ENCODE data around the gene ERG28.

Gene ERG28

DNA sequence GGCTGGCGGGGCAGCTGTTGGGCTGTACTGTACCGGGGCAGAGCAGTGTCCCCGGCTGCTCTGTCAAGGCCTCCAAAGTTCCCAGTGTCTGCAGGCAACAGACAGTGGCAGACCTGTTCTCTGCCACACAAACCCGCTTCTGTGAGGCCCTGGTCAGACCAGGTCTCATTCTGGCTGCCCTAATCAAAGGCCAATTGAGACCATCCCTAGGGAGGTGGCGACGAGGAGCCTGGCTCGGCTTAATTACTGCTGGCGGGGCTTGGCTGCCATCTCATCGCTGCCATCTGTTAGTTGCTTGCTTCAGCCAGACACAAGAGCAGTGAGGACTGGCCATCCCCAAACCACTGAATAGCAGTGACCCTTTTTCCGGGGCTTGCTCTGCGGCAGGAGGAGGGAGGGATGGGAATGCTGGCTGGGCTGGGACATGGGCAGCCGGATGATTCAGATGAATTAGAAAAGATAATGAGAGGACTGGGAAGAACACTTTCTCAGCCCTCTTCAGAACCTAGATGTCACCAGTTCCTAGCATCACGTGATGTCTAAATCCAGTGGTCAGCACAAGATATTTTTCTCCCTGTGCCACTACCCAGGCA lies 24.5 kb downstream of the ERG28 start:
- TF ChIP-seq CTCF (IDR thresholded peaks at IDR 0.05) (no peak), ZFX (IDR thresholded peaks at IDR 0.05; ENCODE audit: borderline replicate concordance) (no peak)
- no peak overlapping the region for H3K27ac ChIP-seq

DNA sequence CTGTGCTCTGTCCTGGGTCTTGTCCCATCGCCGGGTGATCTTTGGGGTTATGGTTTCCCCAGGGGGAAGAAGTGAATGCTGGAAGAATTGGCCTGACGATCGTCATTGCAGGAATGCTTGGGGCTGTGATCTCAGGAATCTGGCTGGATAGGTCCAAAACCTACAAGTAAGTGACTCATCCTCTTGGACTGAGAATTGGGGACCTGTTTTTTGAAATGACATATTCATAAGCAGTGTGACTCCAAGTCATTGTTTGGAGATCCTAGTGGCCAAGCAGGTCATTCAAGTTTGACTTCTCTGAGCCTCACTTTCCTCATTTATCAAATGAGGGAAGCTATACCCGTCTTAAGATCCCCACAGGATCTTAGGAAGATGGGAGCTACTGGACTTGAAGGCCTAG lies 25.8 kb downstream of the ERG28 start:
- TF ChIP-seq CTCF (IDR thresholded peaks at IDR 0.05) = no peak
- TF ChIP-seq ZFX (IDR thresholded peaks at IDR 0.05; ENCODE audit: borderline replicate concordance) = no peak
- H3K27ac ChIP-seq = no peak overlapping the region

GRCh38 chr14:75631453-75631831 lies 29.2 kb downstream of the ERG28 start:
- no peak for TF ChIP-seq ZFX (IDR thresholded peaks at IDR 0.05; ENCODE audit: borderline replicate concordance)
- no peak for TF ChIP-seq CTCF (IDR thresholded peaks at IDR 0.05)
- H3K27ac ChIP-seq = no peak overlapping the region

DNA sequence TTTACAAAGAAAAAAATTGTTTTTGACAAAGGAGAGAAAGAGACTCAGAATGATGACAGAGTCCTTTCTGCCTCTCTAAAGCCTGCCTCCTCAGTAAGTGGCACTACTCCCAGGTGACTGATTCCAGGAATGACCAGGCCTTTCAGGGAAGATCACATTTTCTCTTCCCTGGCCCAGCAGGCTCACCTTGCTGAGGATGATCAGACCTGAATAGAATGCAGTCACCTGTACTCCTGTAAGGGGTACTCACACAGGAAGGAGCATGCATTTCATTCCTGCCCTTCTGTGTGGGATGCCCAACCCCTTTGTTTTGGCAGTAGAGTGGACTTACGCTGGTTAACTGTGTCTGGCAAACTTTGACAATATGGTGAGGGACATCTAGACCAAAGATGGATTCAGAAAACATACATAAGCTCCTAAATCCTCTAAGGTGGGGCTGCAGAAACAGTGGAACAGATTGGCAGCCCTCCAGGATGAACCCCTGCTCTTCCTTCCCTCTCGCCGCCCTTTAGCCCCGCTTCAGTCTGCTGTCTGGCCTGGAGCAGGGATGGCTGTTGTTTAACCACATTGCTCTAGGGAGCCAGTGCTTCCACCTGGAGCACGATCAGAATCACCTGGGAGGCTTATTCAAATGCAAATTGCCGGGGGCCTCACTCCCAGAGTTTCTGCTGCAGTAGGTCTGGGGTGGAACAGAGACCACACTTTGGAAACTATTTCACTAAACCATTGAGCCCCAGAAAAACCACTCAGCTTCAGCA lies 29.8 kb downstream of the ERG28 start:
- no peak overlapping the region for H3K27ac ChIP-seq
- TF ChIP-seq ZFX (IDR thresholded peaks at IDR 0.05; ENCODE audit: borderline replicate concordance) (no peak), CTCF (IDR thresholded peaks at IDR 0.05) (no peak)

- no peak overlapping the region for H3K27ac ChIP-seq
Observed at GRCh38 chr14:75628816-75629215, 31.9 kb downstream of the ERG28 start.

DNA sequence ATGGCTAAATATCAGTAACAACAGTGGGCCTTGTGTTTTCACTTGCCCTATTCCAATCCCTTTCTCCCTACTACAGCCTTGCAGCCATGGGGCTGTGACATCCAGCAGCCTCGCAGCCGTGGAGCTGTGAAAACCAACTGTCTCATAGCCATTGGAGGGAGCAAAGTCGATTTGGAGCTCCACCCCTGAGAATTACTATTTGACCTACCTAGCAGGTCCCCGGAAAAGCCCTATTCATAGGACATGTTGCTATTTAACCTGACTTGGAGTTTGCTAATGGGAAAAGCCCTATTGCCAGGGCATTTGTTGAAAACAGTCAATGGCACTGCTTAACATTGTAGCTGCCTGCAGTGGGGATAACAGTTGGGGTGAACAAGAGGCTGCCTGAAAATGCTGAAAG lies 33.3 kb downstream of the ERG28 start:
- TF ChIP-seq CTCF (IDR thresholded peaks at IDR 0.05) (no peak), ZFX (IDR thresholded peaks at IDR 0.05; ENCODE audit: borderline replicate concordance) (no peak)
- H3K27ac ChIP-seq = no peak overlapping the region

More at GRCh38 chr14:75628816-75629215, 31.9 kb downstream of the ERG28 start:
- TF ChIP-seq ZFX (IDR thresholded peaks at IDR 0.05; ENCODE audit: borderline replicate concordance) (no peak), CTCF (IDR thresholded peaks at IDR 0.05) (no peak)

DNA sequence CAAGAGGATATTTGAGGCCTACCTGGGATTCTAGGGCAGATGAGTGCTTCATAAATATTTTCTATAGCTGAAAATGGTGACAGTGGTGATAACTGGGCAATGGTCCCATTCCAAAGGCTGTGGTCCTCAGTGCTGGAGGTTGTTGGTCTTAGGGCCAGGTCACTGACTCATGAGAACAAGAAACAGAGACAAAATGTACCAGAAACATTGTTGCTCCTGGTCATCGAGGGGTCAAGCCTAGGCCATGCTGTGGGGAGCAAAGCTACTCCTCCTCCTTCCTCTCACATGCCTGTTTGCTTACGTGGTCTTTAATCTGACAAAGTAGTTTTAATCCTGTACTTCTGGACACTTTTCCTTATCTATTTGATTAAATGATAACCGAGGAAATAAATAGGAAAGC lies 33.8 kb downstream of the ERG28 start:
- H3K27ac ChIP-seq = no peak overlapping the region

More for the DNA sequence above, 33.8 kb downstream of the ERG28 start:
- TF ChIP-seq CTCF (IDR thresholded peaks at IDR 0.05) (no peak), ZFX (IDR thresholded peaks at IDR 0.05; ENCODE audit: borderline replicate concordance) (no peak)
